WTC11 (cell line): Measurements from ENCODE around the gene FREM1. TPM values are rescaled to one million over a fixed set of nuclear protein-coding genes. Genes with fewer than 3 reads are reported as not detected.

Experiments
- ATAC-seq: fragments of 200-7000 bp; cut with Tn5 transposase; 2 replicates; pipeline ENCODE4 v1.10.0; 2021; ENCODE audit warnings: mild to moderate bottlenecking, moderate library complexity
- CTCF ChIA-PET: fragments of 300-600 bp; sonication (Branson Sonifier 250); formaldehyde crosslinking; loops from one replicate; lab custom pipeline; 2021; ENCODE audit warnings: antibody characterized with exemption; lab: Charles Lee
- POLR2A ChIA-PET: fragments of 350-600 bp; sonication (Branson Sonifier 250); formaldehyde crosslinking; loops from one replicate; lab custom pipeline; 2021; ENCODE audit warnings: antibody characterized with exemption; lab: Charles Lee
- DNase-seq: peaks from one replicate; pipeline ENCODE4 v3.0.0; 2021; ENCODE audit warnings: low spot score
- H3K27ac Mint-ChIP-seq: 2 replicates; pipeline ENCODE4 v1.8.0; 2021; ENCODE audit warnings: mixed read lengths
- H3K27me3 Mint-ChIP-seq: 2 replicates; pipeline ENCODE4 v1.8.0; 2021; ENCODE audit warnings: low read depth, mild to moderate bottlenecking, moderate library complexity, mixed read lengths
- H3K36me3 Mint-ChIP-seq: 2 replicates; pipeline ENCODE4 v1.8.0; 2021; ENCODE audit warnings: mixed read lengths
- H3K4me1 Mint-ChIP-seq: 2 replicates; pipeline ENCODE4 v1.8.0; 2022; ENCODE audit warnings: mixed read lengths
- H3K4me3 Mint-ChIP-seq: 2 replicates; pipeline ENCODE4 v1.8.0; 2021; ENCODE audit warnings: mild to moderate bottlenecking, moderate library complexity, mixed read lengths
- H3K9me3 Mint-ChIP-seq: 2 replicates; pipeline ENCODE4 v1.8.0; 2021; ENCODE audit warnings: mixed read lengths
- ELF4 ChIP-seq: sonication (generic); formaldehyde crosslinking; IDR thresholded peaks from 2 replicates; pipeline ENCODE4 v1.8.1; 2022; ENCODE audit warnings: low read depth, mild to moderate bottlenecking, moderate library complexity, missing genetic modification reagents
- ESRRA ChIP-seq: sonication (generic); formaldehyde crosslinking; IDR thresholded peaks from 2 replicates; pipeline ENCODE4 v1.8.1; 2022; ENCODE audit warnings: mild to moderate bottlenecking, missing genetic modification reagents, borderline replicate concordance
- GABPB1 ChIP-seq: sonication (generic); formaldehyde crosslinking; IDR thresholded peaks from 2 replicates; pipeline ENCODE4 v1.8.1; 2023; ENCODE audit warnings: mild to moderate bottlenecking, missing genetic modification reagents
- JAZF1 ChIP-seq: fragments of 250-450 bp; sonication (Bioruptor Pico); IDR thresholded peaks from 2 replicates; pipeline ENCODE4 v1.9.0; 2021; ENCODE audit warnings: moderate library complexity, mild to moderate bottlenecking, inconsistent platforms
- KAT7 ChIP-seq: sonication (generic); formaldehyde crosslinking; IDR thresholded peaks from 2 replicates; pipeline ENCODE4 v1.8.1; 2023; ENCODE audit warnings: missing genetic modification reagents, mild to moderate bottlenecking, borderline replicate concordance
- MXD4 ChIP-seq: fragments of 250-450 bp; sonication (Bioruptor Pico); IDR thresholded peaks from 2 replicates; pipeline ENCODE4 v1.8.0; 2021; ENCODE audit warnings: mild to moderate bottlenecking, moderate library complexity, borderline replicate concordance
- NFE2L1 ChIP-seq: sonication (generic); formaldehyde crosslinking; IDR thresholded peaks from 2 replicates; pipeline ENCODE4 v1.8.1; 2023; ENCODE audit warnings: missing genetic modification reagents
- TEAD4 ChIP-seq: sonication (generic); formaldehyde crosslinking; IDR thresholded peaks from 2 replicates; pipeline ENCODE4 v1.8.0; 2022; ENCODE audit warnings: mild to moderate bottlenecking, missing genetic modification reagents
- ZNF138 ChIP-seq: sonication (generic); formaldehyde crosslinking; conservative IDR thresholded peaks from 2 replicates; pipeline ENCODE4 v1.8.1; 2022; ENCODE audit warnings: mild to moderate bottlenecking, moderate library complexity, missing genetic modification reagents
- ZNF396 ChIP-seq: fragments of 250-450 bp; sonication (Bioruptor Pico); IDR thresholded peaks from 2 replicates; pipeline ENCODE4 v1.8.0; 2021; ENCODE audit warnings: mild to moderate bottlenecking, moderate library complexity, borderline replicate concordance
- total RNA-seq: library from RNA; stranded (reverse); gene quantifications from 3 replicates; pipeline ENCODE4 v1.2.3, GENCODE V29; 2021
- TF ChIP-seq, protein P1 (sequence below): fragments of 250-450 bp; sonication (Bioruptor Pico); IDR thresholded peaks from 2 replicates; pipeline ENCODE4 v1.9.0; 2021; ENCODE audit warnings: mild to moderate bottlenecking
- TF ChIP-seq, protein P2 (sequence below): sonication (generic); formaldehyde crosslinking; IDR thresholded peaks from 2 replicates; pipeline ENCODE4 v1.8.1; 2023; ENCODE audit warnings: mild to moderate bottlenecking, missing genetic modification reagents
- TF ChIP-seq, protein P3 (sequence below): fragments of 250-450 bp; sonication (Bioruptor Pico); IDR thresholded peaks from 2 replicates; pipeline ENCODE4 v1.9.0; 2021; ENCODE audit warnings: moderate library complexity, mild to moderate bottlenecking, inconsistent platforms, borderline replicate concordance
- TF ChIP-seq, protein P4 (sequence below): sonication (generic); formaldehyde crosslinking; IDR thresholded peaks from 2 replicates; pipeline ENCODE4 v1.8.0; 2022; ENCODE audit warnings: mild to moderate bottlenecking, missing genetic modification reagents
- TF ChIP-seq, protein P5 (sequence below): sonication (generic); formaldehyde crosslinking; IDR thresholded peaks from 2 replicates; pipeline ENCODE4 v1.8.1; 2023; ENCODE audit warnings: mild to moderate bottlenecking, missing genetic modification reagents, moderate library complexity
- TF ChIP-seq, protein P6 (sequence below): sonication (generic); formaldehyde crosslinking; conservative IDR thresholded peaks from 2 replicates; pipeline ENCODE4 v1.8.1; 2022; ENCODE audit warnings: mild to moderate bottlenecking, missing genetic modification reagents
- TF ChIP-seq, protein P7 (sequence below): sonication (generic); formaldehyde crosslinking; IDR thresholded peaks from 2 replicates; pipeline ENCODE4 v1.8.0; 2022; ENCODE audit warnings: mild to moderate bottlenecking, missing genetic modification reagents
- TF ChIP-seq, protein P8 (sequence below): sonication (generic); formaldehyde crosslinking; IDR thresholded peaks from 2 replicates; pipeline ENCODE4 v1.8.1; 2022; ENCODE audit warnings: mild to moderate bottlenecking, moderate library complexity, missing genetic modification reagents
- TF ChIP-seq, protein P9 (sequence below): sonication (generic); formaldehyde crosslinking; IDR thresholded peaks from 2 replicates; pipeline ENCODE4 v1.8.0; 2023; ENCODE audit warnings: missing genetic modification reagents

The FREM1 gene
- total RNA-seq, 1 experiment from 2014 or later = 2.8 TPM

DNA sequence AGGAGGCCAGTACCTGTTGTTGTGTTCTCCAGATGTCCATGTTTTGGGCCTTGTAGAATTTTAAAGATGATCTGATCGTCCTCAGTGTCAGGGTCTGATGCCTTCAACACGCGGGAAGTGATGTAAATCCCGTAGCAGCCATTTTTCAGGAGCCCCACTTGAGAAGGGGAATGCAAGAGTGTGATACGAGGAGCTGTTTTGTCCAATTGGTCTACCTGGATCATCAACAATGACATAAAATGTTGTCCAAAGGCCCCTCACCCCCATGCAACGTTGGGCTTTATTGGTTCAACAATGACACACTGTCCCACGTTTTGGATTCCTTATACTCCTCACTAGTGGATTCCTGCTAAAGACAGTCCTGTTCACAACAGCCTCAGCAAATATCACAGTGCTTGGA lies 139.6 kb downstream of the FREM1 start (continued):
- TF ChIP-seq, protein P1, sequence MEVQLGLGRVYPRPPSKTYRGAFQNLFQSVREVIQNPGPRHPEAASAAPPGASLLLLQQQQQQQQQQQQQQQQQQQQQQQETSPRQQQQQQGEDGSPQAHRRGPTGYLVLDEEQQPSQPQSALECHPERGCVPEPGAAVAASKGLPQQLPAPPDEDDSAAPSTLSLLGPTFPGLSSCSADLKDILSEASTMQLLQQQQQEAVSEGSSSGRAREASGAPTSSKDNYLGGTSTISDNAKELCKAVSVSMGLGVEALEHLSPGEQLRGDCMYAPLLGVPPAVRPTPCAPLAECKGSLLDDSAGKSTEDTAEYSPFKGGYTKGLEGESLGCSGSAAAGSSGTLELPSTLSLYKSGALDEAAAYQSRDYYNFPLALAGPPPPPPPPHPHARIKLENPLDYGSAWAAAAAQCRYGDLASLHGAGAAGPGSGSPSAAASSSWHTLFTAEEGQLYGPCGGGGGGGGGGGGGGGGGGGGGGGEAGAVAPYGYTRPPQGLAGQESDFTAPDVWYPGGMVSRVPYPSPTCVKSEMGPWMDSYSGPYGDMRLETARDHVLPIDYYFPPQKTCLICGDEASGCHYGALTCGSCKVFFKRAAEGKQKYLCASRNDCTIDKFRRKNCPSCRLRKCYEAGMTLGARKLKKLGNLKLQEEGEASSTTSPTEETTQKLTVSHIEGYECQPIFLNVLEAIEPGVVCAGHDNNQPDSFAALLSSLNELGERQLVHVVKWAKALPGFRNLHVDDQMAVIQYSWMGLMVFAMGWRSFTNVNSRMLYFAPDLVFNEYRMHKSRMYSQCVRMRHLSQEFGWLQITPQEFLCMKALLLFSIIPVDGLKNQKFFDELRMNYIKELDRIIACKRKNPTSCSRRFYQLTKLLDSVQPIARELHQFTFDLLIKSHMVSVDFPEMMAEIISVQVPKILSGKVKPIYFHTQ (CRISPR knock-in tag) = no peak
- TF ChIP-seq, protein P2, sequence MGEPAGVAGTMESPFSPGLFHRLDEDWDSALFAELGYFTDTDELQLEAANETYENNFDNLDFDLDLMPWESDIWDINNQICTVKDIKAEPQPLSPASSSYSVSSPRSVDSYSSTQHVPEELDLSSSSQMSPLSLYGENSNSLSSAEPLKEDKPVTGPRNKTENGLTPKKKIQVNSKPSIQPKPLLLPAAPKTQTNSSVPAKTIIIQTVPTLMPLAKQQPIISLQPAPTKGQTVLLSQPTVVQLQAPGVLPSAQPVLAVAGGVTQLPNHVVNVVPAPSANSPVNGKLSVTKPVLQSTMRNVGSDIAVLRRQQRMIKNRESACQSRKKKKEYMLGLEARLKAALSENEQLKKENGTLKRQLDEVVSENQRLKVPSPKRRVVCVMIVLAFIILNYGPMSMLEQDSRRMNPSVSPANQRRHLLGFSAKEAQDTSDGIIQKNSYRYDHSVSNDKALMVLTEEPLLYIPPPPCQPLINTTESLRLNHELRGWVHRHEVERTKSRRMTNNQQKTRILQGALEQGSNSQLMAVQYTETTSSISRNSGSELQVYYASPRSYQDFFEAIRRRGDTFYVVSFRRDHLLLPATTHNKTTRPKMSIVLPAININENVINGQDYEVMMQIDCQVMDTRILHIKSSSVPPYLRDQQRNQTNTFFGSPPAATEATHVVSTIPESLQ = no peak
- no peak for TF ChIP-seq NFE2L1 (CRISPR knock-in tag)
- TF ChIP-seq ZNF138 (CRISPR knock-in tag) = no peak
- no peak for TF ChIP-seq MXD4 (CRISPR knock-in tag)
- TF ChIP-seq TEAD4 (CRISPR knock-in tag) = no peak
- TF ChIP-seq, protein P3, sequence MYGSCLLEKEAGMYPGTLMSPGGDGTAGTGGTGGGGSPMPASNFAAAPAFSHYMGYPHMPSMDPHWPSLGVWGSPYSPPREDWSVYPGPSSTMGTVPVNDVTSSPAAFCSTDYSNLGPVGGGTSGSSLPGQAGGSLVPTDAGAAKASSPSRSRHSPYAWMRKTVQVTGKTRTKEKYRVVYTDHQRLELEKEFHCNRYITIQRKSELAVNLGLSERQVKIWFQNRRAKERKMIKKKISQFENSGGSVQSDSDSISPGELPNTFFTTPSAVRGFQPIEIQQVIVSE (CRISPR knock-in tag) = no peak
- TF ChIP-seq, protein P4, sequence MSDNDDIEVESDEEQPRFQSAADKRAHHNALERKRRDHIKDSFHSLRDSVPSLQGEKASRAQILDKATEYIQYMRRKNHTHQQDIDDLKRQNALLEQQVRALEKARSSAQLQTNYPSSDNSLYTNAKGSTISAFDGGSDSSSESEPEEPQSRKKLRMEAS = no peak
- TF ChIP-seq ESRRA (CRISPR knock-in tag) = no peak
- no peak for TF ChIP-seq JAZF1 (CRISPR knock-in tag)
- no peak for TF ChIP-seq GABPB1 (CRISPR knock-in tag)
- TF ChIP-seq, protein P5, sequence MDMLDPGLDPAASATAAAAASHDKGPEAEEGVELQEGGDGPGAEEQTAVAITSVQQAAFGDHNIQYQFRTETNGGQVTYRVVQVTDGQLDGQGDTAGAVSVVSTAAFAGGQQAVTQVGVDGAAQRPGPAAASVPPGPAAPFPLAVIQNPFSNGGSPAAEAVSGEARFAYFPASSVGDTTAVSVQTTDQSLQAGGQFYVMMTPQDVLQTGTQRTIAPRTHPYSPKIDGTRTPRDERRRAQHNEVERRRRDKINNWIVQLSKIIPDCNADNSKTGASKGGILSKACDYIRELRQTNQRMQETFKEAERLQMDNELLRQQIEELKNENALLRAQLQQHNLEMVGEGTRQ = no peak
- TF ChIP-seq ZNF396 (CRISPR knock-in tag) = no peak

DNA sequence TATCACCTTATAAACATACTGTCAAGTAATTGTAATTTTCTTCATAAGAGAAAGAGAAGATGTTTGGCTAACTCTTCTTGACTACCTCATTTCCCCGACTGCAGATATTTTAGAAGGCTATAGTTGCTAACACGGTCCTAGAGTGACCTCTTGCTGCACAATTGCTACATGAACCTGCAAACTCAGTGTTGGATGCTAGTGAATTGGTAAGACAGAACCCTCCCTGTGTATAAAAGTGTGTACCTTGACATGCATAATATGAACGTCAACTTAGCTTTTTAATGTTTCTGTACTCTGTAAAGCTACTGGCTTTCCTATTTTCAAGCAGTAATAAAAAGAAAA lies 141.0 kb downstream of the FREM1 start:
- H3K36me3 Mint-ChIP-seq = no peaks in the 10 kb centered on the region
- ATAC-seq = peak; percentile 83

More for the DNA sequence above, 141.0 kb downstream of the FREM1 start:
- POLR2A ChIA-PET = interaction anchor here (0.6 kb wide), 1 partner anchor 333 kb away, joined by 5 read pairs; no protein-coding TSS in a partner anchor
- TF ChIP-seq, protein P6, sequence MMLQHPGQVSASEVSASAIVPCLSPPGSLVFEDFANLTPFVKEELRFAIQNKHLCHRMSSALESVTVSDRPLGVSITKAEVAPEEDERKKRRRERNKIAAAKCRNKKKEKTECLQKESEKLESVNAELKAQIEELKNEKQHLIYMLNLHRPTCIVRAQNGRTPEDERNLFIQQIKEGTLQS (CRISPR knock-in tag) = no peak
- TF ChIP-seq ELF4 (no peak), JAZF1 (CRISPR knock-in tag) (no peak), KAT7 (CRISPR knock-in tag) (no peak)
- TF ChIP-seq, protein P7, sequence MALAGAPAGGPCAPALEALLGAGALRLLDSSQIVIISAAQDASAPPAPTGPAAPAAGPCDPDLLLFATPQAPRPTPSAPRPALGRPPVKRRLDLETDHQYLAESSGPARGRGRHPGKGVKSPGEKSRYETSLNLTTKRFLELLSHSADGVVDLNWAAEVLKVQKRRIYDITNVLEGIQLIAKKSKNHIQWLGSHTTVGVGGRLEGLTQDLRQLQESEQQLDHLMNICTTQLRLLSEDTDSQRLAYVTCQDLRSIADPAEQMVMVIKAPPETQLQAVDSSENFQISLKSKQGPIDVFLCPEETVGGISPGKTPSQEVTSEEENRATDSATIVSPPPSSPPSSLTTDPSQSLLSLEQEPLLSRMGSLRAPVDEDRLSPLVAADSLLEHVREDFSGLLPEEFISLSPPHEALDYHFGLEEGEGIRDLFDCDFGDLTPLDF (CRISPR knock-in tag) = no peak
- TF ChIP-seq, protein P8, sequence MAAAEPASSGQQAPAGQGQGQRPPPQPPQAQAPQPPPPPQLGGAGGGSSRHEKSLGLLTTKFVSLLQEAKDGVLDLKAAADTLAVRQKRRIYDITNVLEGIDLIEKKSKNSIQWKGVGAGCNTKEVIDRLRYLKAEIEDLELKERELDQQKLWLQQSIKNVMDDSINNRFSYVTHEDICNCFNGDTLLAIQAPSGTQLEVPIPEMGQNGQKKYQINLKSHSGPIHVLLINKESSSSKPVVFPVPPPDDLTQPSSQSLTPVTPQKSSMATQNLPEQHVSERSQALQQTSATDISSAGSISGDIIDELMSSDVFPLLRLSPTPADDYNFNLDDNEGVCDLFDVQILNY (CRISPR knock-in tag) = no peak
- TF ChIP-seq, protein P9, sequence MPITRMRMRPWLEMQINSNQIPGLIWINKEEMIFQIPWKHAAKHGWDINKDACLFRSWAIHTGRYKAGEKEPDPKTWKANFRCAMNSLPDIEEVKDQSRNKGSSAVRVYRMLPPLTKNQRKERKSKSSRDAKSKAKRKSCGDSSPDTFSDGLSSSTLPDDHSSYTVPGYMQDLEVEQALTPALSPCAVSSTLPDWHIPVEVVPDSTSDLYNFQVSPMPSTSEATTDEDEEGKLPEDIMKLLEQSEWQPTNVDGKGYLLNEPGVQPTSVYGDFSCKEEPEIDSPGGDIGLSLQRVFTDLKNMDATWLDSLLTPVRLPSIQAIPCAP (CRISPR knock-in tag) = no peak
- Mint-ChIP-seq H3K4me3 (no peak overlapping the region), H3K27me3 (no peaks in the 10 kb centered on the region), H3K27ac (no peak overlapping the region), H3K4me1 (peaks cover 6% of the 10 kb centered on the region), H3K9me3 (peaks cover under 1% of the 10 kb centered on the region; the same call in 1 of the 2 replicates)
- CTCF ChIA-PET = interaction anchor here (0.5 to 2.4 kb wide), 14 partner anchors 9 to 630 kb away, joined by 3 to 25 read pairs (median 4); partner anchors contain the start of gene ZDHHC21
- DNase-seq = peak; percentile 18
